ENCODE measurements around the gene AP1G2. TPM values are rescaled to one million over a fixed set of nuclear protein-coding genes. Genes with fewer than 3 reads are reported as not detected.

Gene AP1G2
- total RNA-seq, 1 donor from 2014 or later: 146 TPM

DNA sequence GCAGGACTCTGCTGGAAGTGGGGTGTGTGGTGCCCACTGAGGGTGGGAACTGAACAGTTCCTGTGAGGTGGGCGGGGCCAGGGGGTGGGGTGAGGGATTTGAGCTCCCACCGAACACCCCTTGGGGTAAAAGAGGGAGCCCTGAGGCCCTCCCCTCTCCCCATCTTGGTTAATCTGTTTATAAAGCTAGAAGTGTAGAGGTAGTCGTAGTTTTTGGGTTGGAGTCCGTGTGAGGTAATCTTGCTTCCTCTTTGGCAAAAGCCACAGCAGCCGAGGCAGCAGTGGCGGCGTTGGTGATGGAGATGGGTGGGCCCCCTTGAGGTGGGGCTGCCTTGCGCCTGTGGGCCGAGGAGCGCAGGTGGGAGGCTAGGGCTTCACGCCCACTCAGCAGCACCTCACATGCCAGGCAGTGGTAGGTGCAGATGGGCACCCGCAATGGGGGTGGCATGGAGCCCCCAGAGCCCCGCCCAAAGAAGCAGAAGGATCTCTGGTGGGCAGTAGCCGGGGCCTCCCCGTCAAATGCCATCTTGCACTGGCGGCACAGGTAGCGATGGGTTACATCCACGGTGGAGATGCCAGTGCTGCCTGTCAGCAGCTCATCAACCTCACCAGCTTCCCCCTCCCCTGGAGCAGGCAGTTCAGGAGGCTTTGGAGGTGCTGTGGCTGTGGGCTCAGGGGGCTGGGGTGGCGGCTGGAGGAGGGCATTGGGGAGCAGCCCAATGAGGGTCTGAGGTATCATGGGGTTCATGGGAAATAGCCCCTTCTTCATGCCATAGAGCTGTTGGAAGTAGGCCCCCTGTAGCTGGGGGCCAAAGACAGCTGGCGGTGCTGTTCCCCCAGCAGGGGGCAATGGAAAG lies 45.6 kb downstream of the AP1G2 start:
- DNase-seq (no peak), ATAC-seq (peak in 1 of 2 donors; percentile 15)
- Histone ChIP-seq H3K36me3 (no peaks in the 10 kb centered on the region), H3K4me1 (no peaks in the 10 kb centered on the region), H3K27ac (no peak overlapping the region), H3K27me3 (ENCODE audit: low read depth) (no peaks in the 10 kb centered on the region), H3K4me3 (no peak overlapping the region), H3K9me3 (no peaks in the 10 kb centered on the region)
- intact Hi-C loops (cut with DNase I): no loop called here
- TF ChIP-seq, protein P1, sequence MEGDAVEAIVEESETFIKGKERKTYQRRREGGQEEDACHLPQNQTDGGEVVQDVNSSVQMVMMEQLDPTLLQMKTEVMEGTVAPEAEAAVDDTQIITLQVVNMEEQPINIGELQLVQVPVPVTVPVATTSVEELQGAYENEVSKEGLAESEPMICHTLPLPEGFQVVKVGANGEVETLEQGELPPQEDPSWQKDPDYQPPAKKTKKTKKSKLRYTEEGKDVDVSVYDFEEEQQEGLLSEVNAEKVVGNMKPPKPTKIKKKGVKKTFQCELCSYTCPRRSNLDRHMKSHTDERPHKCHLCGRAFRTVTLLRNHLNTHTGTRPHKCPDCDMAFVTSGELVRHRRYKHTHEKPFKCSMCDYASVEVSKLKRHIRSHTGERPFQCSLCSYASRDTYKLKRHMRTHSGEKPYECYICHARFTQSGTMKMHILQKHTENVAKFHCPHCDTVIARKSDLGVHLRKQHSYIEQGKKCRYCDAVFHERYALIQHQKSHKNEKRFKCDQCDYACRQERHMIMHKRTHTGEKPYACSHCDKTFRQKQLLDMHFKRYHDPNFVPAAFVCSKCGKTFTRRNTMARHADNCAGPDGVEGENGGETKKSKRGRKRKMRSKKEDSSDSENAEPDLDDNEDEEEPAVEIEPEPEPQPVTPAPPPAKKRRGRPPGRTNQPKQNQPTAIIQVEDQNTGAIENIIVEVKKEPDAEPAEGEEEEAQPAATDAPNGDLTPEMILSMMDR (IDR thresholded peaks at IDR 0.05): no peak

DNA sequence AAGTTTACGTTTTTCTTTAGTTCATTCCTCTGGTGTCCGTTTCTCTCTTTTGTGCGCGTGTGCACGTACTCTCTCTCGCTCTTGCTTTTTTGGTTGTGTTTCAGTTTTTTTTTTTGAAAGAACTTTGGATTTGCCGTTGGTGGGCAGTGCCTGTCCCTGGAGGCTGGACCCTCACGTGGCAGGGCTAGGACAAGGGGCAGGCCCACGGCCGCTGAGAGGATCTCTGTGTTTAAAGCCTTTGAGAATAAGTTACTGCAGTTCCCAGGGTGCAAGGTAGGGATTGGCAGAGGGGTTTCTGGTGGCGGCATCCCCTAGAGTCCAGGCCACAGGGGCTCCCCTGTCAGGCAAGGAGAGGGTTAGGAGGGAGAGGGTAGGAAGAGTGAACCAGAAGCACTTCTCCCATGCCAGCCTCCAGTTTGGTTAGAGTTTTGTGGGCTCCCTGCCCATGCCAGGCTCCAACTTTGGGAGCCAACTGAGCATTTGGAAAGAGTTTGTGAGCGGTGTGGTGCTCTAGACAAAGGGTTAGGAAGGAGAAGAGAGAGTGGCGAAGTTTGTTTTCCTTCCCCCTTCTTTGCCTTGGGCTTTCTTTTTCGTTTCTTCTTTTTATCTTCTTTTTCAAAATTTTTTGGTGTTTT lies 46.6 kb downstream of the AP1G2 start:
- Histone ChIP-seq H3K4me3 (no peak overlapping the region), H3K27ac (no peak overlapping the region), H3K4me1 (no peaks in the 10 kb centered on the region), H3K36me3 (no peaks in the 10 kb centered on the region), H3K27me3 (ENCODE audit: low read depth) (no peaks in the 10 kb centered on the region), H3K9me3 (no peaks in the 10 kb centered on the region)
- DNase-seq: no peak
- intact Hi-C loops (cut with DNase I): no loop called here
- no peak for ATAC-seq
- TF ChIP-seq, protein P1 (IDR thresholded peaks at IDR 0.05): no peak

DNA sequence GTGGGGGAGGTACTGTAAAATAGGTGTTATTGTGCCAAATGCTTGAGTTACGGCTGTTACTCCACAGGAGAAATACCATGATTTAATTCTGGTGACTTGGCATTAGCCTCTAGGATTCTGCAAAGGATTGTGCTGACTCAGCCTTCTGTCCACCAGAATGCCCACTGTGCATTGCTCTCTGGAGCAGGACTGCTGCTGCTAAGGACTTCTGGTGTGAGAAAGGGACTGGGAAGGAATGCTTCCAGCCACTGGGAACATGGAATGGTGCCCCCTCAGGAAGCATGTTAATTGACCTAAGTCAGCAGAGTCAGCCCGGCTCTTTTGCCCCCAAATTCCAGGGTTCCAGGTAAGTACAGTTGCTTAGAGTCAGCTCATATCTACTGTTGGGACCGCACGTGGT lies 48.9 kb downstream of the AP1G2 start:
- TF ChIP-seq, protein P1 (IDR thresholded peaks at IDR 0.05): no peak
- no peak for DNase-seq
- Histone ChIP-seq H3K4me1 (no peaks in the 10 kb centered on the region), H3K36me3 (no peaks in the 10 kb centered on the region), H3K27ac (no peak overlapping the region), H3K27me3 (ENCODE audit: low read depth) (no peaks in the 10 kb centered on the region), H3K9me3 (no peaks in the 10 kb centered on the region), H3K4me3 (no peak overlapping the region)
- ATAC-seq: no peak
- intact Hi-C loops (cut with DNase I): no loop called here

DNA sequence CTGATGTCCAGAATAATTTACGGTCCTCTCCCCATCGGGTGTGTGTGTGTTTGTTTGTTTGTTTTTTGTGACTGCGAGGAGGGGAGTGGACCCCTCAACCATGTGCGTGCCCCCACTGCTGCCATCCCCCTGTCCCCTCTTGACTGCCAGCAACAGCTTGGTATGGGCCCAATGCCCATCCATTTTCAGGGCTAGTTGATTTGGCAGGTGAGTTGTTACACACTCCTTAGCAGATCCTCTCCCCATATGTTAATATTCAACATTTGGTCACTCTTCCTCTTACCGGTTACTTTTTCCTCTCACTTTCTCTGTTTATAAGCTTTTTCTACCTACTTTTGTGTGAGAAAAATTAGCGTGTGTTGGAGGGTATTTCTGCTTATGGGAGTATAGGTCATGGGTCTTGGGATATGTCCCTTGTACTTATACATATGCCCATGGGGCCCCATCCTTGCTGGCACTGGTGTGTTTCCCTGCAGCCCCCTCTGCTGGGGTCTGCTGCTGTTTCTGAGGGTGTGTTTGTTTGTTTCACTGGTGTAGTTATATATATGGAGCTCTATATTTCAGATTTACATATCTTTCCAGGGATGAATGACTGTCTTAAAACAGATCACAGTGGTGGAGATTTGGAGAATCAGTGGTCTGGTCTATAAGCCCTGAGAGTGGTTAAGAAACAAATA lies 49.8 kb downstream of the AP1G2 start:
- DNase-seq (no peak), ATAC-seq (no peak)
- no peaks in the 10 kb centered on the region for H3K4me1 ChIP-seq
- H3K9me3 ChIP-seq: no peaks in the 10 kb centered on the region
- no peak overlapping the region for H3K27ac ChIP-seq
- no peak overlapping the region for H3K4me3 ChIP-seq
- TF ChIP-seq, protein P1 (IDR thresholded peaks at IDR 0.05): no peak
- H3K36me3 ChIP-seq: no peaks in the 10 kb centered on the region
- H3K27me3 ChIP-seq (ENCODE audit: low read depth): no peaks in the 10 kb centered on the region
- intact Hi-C loops (cut with DNase I): no loop called here

DNA sequence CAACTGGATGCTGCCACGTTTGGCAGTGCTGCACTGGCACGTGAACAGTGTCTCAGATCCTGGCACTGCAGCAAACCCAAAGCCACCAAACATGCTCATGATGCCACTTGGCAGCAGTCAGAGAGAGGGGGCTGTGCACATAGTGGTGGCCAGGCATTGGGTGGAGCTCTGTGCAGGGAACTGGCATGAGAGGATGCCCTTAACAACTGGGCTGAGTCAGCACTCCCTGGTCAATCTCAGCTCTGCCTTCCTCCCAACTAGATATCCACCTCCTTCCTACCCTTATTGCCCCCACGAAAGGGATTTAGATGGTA lies 53.0 kb downstream of the AP1G2 start:
- Histone ChIP-seq H3K27me3 (ENCODE audit: low read depth) (no peaks in the 10 kb centered on the region), H3K27ac (no peak overlapping the region), H3K4me1 (no peaks in the 10 kb centered on the region), H3K36me3 (no peaks in the 10 kb centered on the region), H3K9me3 (no peaks in the 10 kb centered on the region), H3K4me3 (no peak overlapping the region)
- intact Hi-C loops (cut with DNase I): no loop called here
- DNase-seq: no peak
- no peak for ATAC-seq
- TF ChIP-seq, protein P1 (IDR thresholded peaks at IDR 0.05): no peak
